K562 (cell line): ENCODE measurements around the gene PRSS48. TPM values are rescaled to one million over a fixed set of nuclear protein-coding genes. Genes with fewer than 3 reads are reported as not detected.

Experiments used
- ATAC-seq: fragments of 200-7000 bp; cut with Tn5 transposase; 3 replicates; pipeline ENCODE4 v1.9.1; 2020; ENCODE audit warnings: moderate library complexity
- BruUV-seq: library from RNA; stranded (reverse); fragments of 400-500 nt; replicated peaks from 2 replicates; lab custom pipeline; 2021; lab: Mats Ljungman, UMichigan
- CTCF ChIA-PET: fragments of 300-600 bp; formaldehyde crosslinking; extraction: SDS; loops from one replicate; lab custom pipeline; 2021; ENCODE audit warnings: low intra/inter-chr PET ratio; lab: Yijun Ruan, JAX
- POLR2A ChIA-PET: fragments of 300-600, 350-650 bp; sonication (Branson Sonifier 250); formaldehyde crosslinking; extraction: SDS; loops from one replicate; lab custom pipeline; 2021; ENCODE audit warnings: antibody characterized with exemption, inconsistent platforms; lab: Yijun Ruan, JAX
- DNase-seq, 4 experiments: peaks; one replicate each; pipeline versions ENCODE4 v3.0.0 to v3.0.0-alpha.2; 2011 to 2018; ENCODE audit warnings: low spot score in 3 of 4, mixed read lengths in 3 of 4; ENCODE audit errors: extremely low read depth in 1 of 4
- FAIRE-seq: peaks from 2 replicates; lab custom pipeline; 2011; peaks lifted over from hg19 to GRCh38; lab: Jason Lieb, UNC
- H2AFZ ChIP-seq: 2 replicates; pipeline ENCODE4 v1.6.0; 2011; ENCODE audit warnings: low read depth, low read length, control low read depth, inconsistent platforms
- H3K27ac ChIP-seq: fragments of 200-600 bp; 3 replicates; pipeline ENCODE4 v1.8.0; 2011; ENCODE audit warnings: low read depth, mild to moderate bottlenecking, control low read depth, inconsistent platforms, low read length, moderate library complexity, mixed read lengths; ENCODE audit errors: extremely low read depth
- H3K27me3 ChIP-seq, 2 experiments: fragments of 300-600 bp in 1 of 2; 2 replicates in 1 of 2; 3 replicates in 1 of 2; pipeline versions ENCODE4 v1.6.0 to v1.8.0; 2011; ENCODE audit warnings: inconsistent platforms in 2 of 2, low read length in 2 of 2, mild to moderate bottlenecking in 1 of 2, mixed read lengths in 1 of 2, moderate library complexity in 1 of 2; ENCODE audit not compliant: control insufficient read depth in 2 of 2, insufficient read depth in 2 of 2
- H3K36me3 ChIP-seq: fragments of 300-600 bp; 3 replicates; pipeline ENCODE4 v1.8.0; 2011; ENCODE audit warnings: mild to moderate bottlenecking, low read length, inconsistent platforms; ENCODE audit not compliant: control insufficient read depth, insufficient read depth
- H3K4me1 ChIP-seq, 2 experiments: fragments of 200-600 bp in 1 of 2; replicated peaks in 1 of 2; 2 replicates in 1 of 2; 3 replicates in 1 of 2; pipeline versions ENCODE4 v1.5.1 to v1.8.0; 2011; ENCODE audit warnings: inconsistent platforms in 2 of 2, low read length in 2 of 2, mild to moderate bottlenecking in 1 of 2, mixed read lengths in 1 of 2, moderate library complexity in 1 of 2; ENCODE audit not compliant: control insufficient read depth in 2 of 2, insufficient read depth in 2 of 2
- H3K4me2 ChIP-seq: 2 replicates; pipeline ENCODE4 v1.6.1; 2011; ENCODE audit warnings: low read length, control low read depth, inconsistent platforms, mixed read lengths; ENCODE audit not compliant: insufficient read depth
- H3K4me3 ChIP-seq: fragments of 200-600 bp; sonication (generic), shearing (Covaris generic); 2 replicates; pipeline ENCODE4 v1.5.1; 2016; ENCODE audit warnings: control low read depth, inconsistent platforms
- H3K79me2 ChIP-seq: fragments of 200-600 bp; 3 replicates; pipeline ENCODE4 v1.8.0; 2011; ENCODE audit warnings: low read length, inconsistent platforms; ENCODE audit not compliant: control insufficient read depth, insufficient read depth
- H3K9ac ChIP-seq, 2 experiments: 2 replicates each; pipeline versions ENCODE4 v1.6.0 to v1.6.1; 2011; ENCODE audit warnings: low read depth in 2 of 2, low read length in 2 of 2, control low read depth in 1 of 2, inconsistent platforms in 1 of 2, mild to moderate bottlenecking in 1 of 2, mixed read lengths in 1 of 2; ENCODE audit not compliant: insufficient read depth in 1 of 2
- H3K9me1 ChIP-seq: one replicate; pipeline ENCODE4 v1.6.0; 2011; ENCODE audit warnings: inconsistent platforms, mild to moderate bottlenecking, low read length, moderate library complexity; ENCODE audit not compliant: control insufficient read depth, insufficient read depth
- H3K9me3 ChIP-seq: replicated peaks from 2 replicates; pipeline ENCODE4 v1.5.1; 2011; ENCODE audit warnings: low read depth, low read length, inconsistent platforms; ENCODE audit not compliant: control insufficient read depth, insufficient read depth
- H4K20me1 ChIP-seq: replicated peaks from 2 replicates; pipeline ENCODE4 v1.6.1; 2011; ENCODE audit warnings: low read length, inconsistent platforms, mixed read lengths; ENCODE audit not compliant: control insufficient read depth, insufficient read depth
- GATA2 ChIP-seq: sonication (generic); formaldehyde crosslinking; IDR thresholded peaks from 2 replicates; pipeline ENCODE4 v1.4.0; 2020; ENCODE audit warnings: mild to moderate bottlenecking, missing genetic modification reagents
- IFI16 ChIP-seq: fragments of 250-450 bp; sonication (Bioruptor Pico); IDR thresholded peaks from 2 replicates; pipeline ENCODE4 v2.1.2; 2022; ENCODE audit warnings: mild to moderate bottlenecking, inconsistent platforms
- POLR2B ChIP-seq: fragments of 450-650 bp; IDR thresholded peaks from 2 replicates; pipeline ENCODE4 v1.6.1; 2018; ENCODE audit warnings: low read depth; ENCODE audit not compliant: partially characterized antibody
- SIX5 ChIP-seq, 2 experiments: IDR thresholded peaks; 2 replicates each; pipeline ENCODE4 v1.6.1; 2011; ENCODE audit warnings: low read length in 2 of 2, borderline replicate concordance in 1 of 2, low read depth in 1 of 2, mild to moderate bottlenecking in 1 of 2, moderate library complexity in 1 of 2; ENCODE audit not compliant: insufficient read depth in 1 of 2
- ZC3H4 ChIP-seq: sonication (generic); formaldehyde crosslinking; IDR thresholded peaks from 2 replicates; pipeline ENCODE4 v1.9.0; 2021; ENCODE audit warnings: missing genetic modification reagents, borderline replicate concordance
- ZEB2 ChIP-seq: fragments of 450-650 bp; IDR thresholded peaks from 2 replicates; pipeline ENCODE4 v1.6.1; 2016
- ZNF263 ChIP-seq: sonication (generic); formaldehyde crosslinking; IDR thresholded peaks from 2 replicates; pipeline ENCODE4 v1.8.0; 2022; ENCODE audit warnings: mild to moderate bottlenecking, missing genetic modification reagents, borderline replicate concordance
- ZNF668 ChIP-seq: fragments of 250-450 bp; sonication (Bioruptor Pico); IDR thresholded peaks from 2 replicates; pipeline ENCODE4 v1.8.0; 2022; ENCODE audit warnings: mild to moderate bottlenecking, inconsistent platforms
- WGBS: fragments of 100-300 bp; shearing (Covaris generic); methylation state at CpG from one replicate; pipeline ENCODE4 v1.1.6; 2016; ENCODE audit warnings: low coverage, mixed read lengths; ENCODE audit not compliant: insufficient coverage; ENCODE audit errors: missing lambda C conversion rate; 5-methylcytosine and 5-hydroxymethylcytosine counted together
- in situ Hi-C: fragments of 300-500 bp; cut with MboI; formaldehyde crosslinking; loops from 4 replicates; pipeline ENCODE4 v1.15.0; 2018; ENCODE audit warnings: inconsistent platforms, mixed read lengths
- intact Hi-C: fragments of 100-400 bp; cut with micrococcal nuclease; formaldehyde crosslinking; loops from 2 replicates; pipeline ENCODE4 v1.14.2; 2022
- polyA plus RNA-seq, 8 experiments: library from polyadenylated mRNA; depleted of rRNA in 4 of 8; stranded (reverse) in 5 of 8; unstranded in 3 of 8; fragments of >200 nt; fragmentation: Nextera tagmentation in 2 of 8; fragmentation: Illumina TruSeq in 1 of 8; extraction: Ambion mirVana in 2 of 8; extraction: Trizol in 1 of 8; gene quantifications; 2 replicates each; pipeline versions ENCODE4 v1.2.1 to v1.2.3, GENCODE V29; 2011 to 2014; ENCODE audit warnings: inconsistent platforms in 1 of 8, missing spikeins in 1 of 8
- total RNA-seq, 7 experiments: library from RNA; depleted of rRNA in 6 of 7; stranded (reverse); fragments of >200 nt in 6 of 7; fragmentation: Illumina TruSeq in 2 of 7; extraction: Trizol in 2 of 7; gene quantifications; 2 replicates each; pipeline versions ENCODE4 v1.2.1 to v1.2.3, GENCODE V29; 2011 to 2021; ENCODE audit warnings: low replicate concordance in 1 of 7
- TF ChIP-seq, protein P1 (sequence below): fragments of 250-450 bp; sonication (Bioruptor Pico); IDR thresholded peaks from 2 replicates; pipeline ENCODE4 v1.8.0; 2021; ENCODE audit warnings: moderate library complexity, mild to moderate bottlenecking, inconsistent platforms

PRSS48 gene
- total and polyA plus RNA-seq, 9 of the 15 experiments (the other 6 are each of a cell fraction or from before 2014, with no cell fraction given) = not detected

DNA sequence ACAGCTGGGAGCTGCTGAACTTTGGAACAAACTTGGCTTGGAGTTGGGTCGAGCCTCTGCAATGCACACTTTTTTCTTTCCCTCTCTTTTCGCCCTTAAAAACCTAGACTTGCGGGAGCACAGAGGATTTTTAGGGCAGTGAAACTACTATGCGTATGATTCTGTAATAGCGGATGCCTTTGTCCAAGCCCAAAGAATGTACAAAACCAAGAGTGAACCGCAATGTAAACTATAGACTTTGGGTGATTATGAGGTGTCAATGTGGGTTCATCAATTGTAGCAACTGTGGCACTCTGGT lies 48.9 kb downstream of the PRSS48 start:
- H3K27ac ChIP-seq = no peak overlapping the region
- in situ Hi-C loops = no loop called here
- peaks cover 0 to 11% of the 10 kb centered on the region in 2 experiments; a peak in 2 of 5 replicates for H3K4me1 ChIP-seq
- no peaks in the 10 kb centered on the region for H3K9me3 ChIP-seq
- DNase-seq (no peak), FAIRE-seq (no peak), ATAC-seq (no peak)
- CTCF ChIA-PET = no interaction called here
- no TSS peak for BruUV-seq
- H3K79me2 ChIP-seq = no peaks in the 10 kb centered on the region
- intact Hi-C loops = no loop called here
- no peak overlapping the region for H3K9ac ChIP-seq
- no peak overlapping the region for H2AFZ ChIP-seq
- H3K9me1 ChIP-seq = no peaks in the 10 kb centered on the region
- WGBS = 41% methylated on average over 6 of the region's 6 CpGs
- H3K4me3 ChIP-seq = no peak overlapping the region
- H3K4me2 ChIP-seq = no peak overlapping the region
- POLR2A ChIA-PET = interaction anchor here (1.0 kb wide), 1 partner anchor 9 kb away, joined by 3 read pairs; no protein-coding TSS in a partner anchor
- no peak for TF ChIP-seq SIX5 (IDR thresholded peaks at IDR 0.05; ENCODE audit: borderline replicate concordance in 1 of 2, insufficient read depth in 1 of 2, low read depth in 1 of 2, low read length in 2 of 2)
- TF ChIP-seq ZEB2 = no peak
- TF ChIP-seq ZC3H4 = no peak
- no peak for TF ChIP-seq GATA2 (CRISPR knock-in tag)
- TF ChIP-seq, protein P1, sequence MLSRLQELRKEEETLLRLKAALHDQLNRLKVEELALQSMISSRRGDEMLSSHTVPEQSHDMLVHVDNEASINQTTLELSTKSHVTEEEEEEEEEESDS = no peak
- no peak for TF ChIP-seq ZNF263 (CRISPR knock-in tag)
- TF ChIP-seq POLR2B = no peak
- no peak for TF ChIP-seq IFI16
- no peak for TF ChIP-seq ZNF668 (CRISPR knock-in tag)
- TF ChIP-seq, all 486 proteins: peak for 0
- no peaks in the 10 kb centered on the region for H3K36me3 ChIP-seq
- no peaks in the 10 kb centered on the region for H4K20me1 ChIP-seq
- peaks cover 22 to 29% of the 10 kb centered on the region in 2 experiments for H3K27me3 ChIP-seq
